Prostate gland (tissue), 2 donors: ENCODE results near the gene ARHGEF39. TPM values are rescaled to one million over a fixed set of nuclear protein-coding genes. Genes with fewer than 3 reads are reported as not detected.

Experiments
- DNase-seq: peaks from one replicate; pipeline ENCODE4 v3.0.0-alpha.2; 2019; ENCODE audit warnings: low spot score
- H3K27ac ChIP-seq, 2 donors: fragments of 200-600 bp; sonication (generic); 2 replicates each; pipeline ENCODE4 v1.5.1; 2017 to 2019
- H3K27me3 ChIP-seq: fragments of 200-600 bp; sonication (generic); replicated peaks from 2 replicates; pipeline ENCODE4 v1.5.1; 2019; ENCODE audit not compliant: insufficient read depth
- H3K36me3 ChIP-seq, 2 donors: fragments of 200-600 bp; sonication (generic); 1 replicate in 1 of 2; 2 replicates in 1 of 2; pipeline versions ENCODE4 v1.5.1 to v1.8.1; 2017 to 2019
- H3K4me1 ChIP-seq: fragments of 200-600 bp; sonication (generic); replicated peaks from 2 replicates; pipeline ENCODE4 v1.5.1; 2019
- H3K4me3 ChIP-seq, 2 donors: fragments of 200-600 bp; sonication (generic); 2 replicates each; pipeline ENCODE4 v1.5.1; 2017 to 2019
- H3K9me3 ChIP-seq: fragments of 200-600 bp; sonication (generic); 2 replicates; pipeline ENCODE4 v1.5.1; 2017
- POLR2A ChIP-seq: fragments of 450-650 bp; IDR thresholded peaks from one replicate; pipeline ENCODE4 v1.6.1; 2016; ENCODE audit warnings: antibody characterized with exemption, mild to moderate bottlenecking
- POLR2AphosphoS5 ChIP-seq: sonication (generic); formaldehyde crosslinking; IDR thresholded peaks from one replicate; pipeline ENCODE4 v1.6.1; 2017; ENCODE audit warnings: antibody characterized with exemption
- WGBS: methylation state at CpG from one replicate; pipeline ENCODE4 v1.1.5; 2018; 5-methylcytosine and 5-hydroxymethylcytosine counted together
- intact Hi-C: fragments of 100-400 bp; cut with DNase I; formaldehyde crosslinking; loops from one replicate; pipeline ENCODE4 v1.14.2; 2022
- total RNA-seq, 2 donors: library from RNA; depleted of rRNA; stranded (reverse); fragments of >200 nt; gene quantifications; one replicate each; pipeline ENCODE4 v1.1.0, GENCODE V29; 2016
- TF ChIP-seq, protein P1 (sequence below), 4 experiments: fragments of 200-600 bp in 2 of 4; fragments of 450-650 bp in 2 of 4; sonication (generic) in 2 of 4; IDR thresholded peaks; 1 replicate in 3 of 4; 2 replicates in 1 of 4; pipeline ENCODE4 v1.5.1; 2016 to 2019; ENCODE audit warnings: antibody characterized with exemption in 4 of 4, mild to moderate bottlenecking in 2 of 4, moderate library complexity in 2 of 4

ARHGEF39 gene
- total RNA-seq, 2 donors from 2014 or later = 1.1 to 1.8 TPM

DNA sequence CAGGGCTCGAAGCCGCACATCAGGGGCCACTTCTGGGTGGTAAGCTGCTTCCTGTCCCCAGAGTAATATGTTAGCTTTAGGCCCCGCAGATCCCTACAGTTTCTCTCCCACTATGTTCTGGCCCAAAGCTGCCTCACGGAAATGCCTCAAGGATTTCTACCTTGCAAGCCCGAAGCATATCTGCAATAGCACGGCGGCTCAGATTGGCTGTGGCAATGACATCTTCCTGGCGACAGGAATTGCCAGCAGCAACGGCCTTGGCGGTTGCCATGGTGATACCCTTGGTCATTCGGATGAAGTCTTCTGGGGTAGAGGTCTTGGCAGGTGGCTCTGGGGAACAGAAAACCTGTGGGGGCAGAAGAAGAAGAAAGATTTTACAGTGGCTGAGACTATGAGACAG is 35.0 kb upstream of the ARHGEF39 start:
- DNase-seq = no peak
- Histone ChIP-seq H3K27ac (no peak overlapping the region), H3K4me3 (no peak overlapping the region), H3K4me1 (no peaks in the 10 kb centered on the region), H3K9me3 (no peaks in the 10 kb centered on the region), H3K36me3 (peaks cover 47 to 55% of the 10 kb centered on the region in 2 donors), H3K27me3 (no peaks in the 10 kb centered on the region)
- WGBS = 84% methylated on average over 11 of the region's 11 CpGs
- intact Hi-C loops = no loop called here
- TF ChIP-seq POLR2A = no peak
- no peak for TF ChIP-seq POLR2AphosphoS5
- TF ChIP-seq, protein P1, sequence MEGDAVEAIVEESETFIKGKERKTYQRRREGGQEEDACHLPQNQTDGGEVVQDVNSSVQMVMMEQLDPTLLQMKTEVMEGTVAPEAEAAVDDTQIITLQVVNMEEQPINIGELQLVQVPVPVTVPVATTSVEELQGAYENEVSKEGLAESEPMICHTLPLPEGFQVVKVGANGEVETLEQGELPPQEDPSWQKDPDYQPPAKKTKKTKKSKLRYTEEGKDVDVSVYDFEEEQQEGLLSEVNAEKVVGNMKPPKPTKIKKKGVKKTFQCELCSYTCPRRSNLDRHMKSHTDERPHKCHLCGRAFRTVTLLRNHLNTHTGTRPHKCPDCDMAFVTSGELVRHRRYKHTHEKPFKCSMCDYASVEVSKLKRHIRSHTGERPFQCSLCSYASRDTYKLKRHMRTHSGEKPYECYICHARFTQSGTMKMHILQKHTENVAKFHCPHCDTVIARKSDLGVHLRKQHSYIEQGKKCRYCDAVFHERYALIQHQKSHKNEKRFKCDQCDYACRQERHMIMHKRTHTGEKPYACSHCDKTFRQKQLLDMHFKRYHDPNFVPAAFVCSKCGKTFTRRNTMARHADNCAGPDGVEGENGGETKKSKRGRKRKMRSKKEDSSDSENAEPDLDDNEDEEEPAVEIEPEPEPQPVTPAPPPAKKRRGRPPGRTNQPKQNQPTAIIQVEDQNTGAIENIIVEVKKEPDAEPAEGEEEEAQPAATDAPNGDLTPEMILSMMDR (IDR thresholded peaks at IDR 0.05) = no peak

- intact Hi-C loops = loop anchor here (5.0 to 10.0 kb wide), 2 partner anchors 36 to 93 kb away; partner anchors contain the start of gene TESK1
- Histone ChIP-seq H3K27ac (peak overlapping the region in 1 of 2 donors; percentile 42), H3K4me1 (no peaks in the 10 kb centered on the region), H3K36me3 (peaks cover 29 to 37% of the 10 kb centered on the region in 2 donors), H3K9me3 (no peaks in the 10 kb centered on the region), H3K27me3 (no peaks in the 10 kb centered on the region), H3K4me3 (no peak overlapping the region)
- TF ChIP-seq POLR2A = no peak
- no peak for TF ChIP-seq POLR2AphosphoS5
- TF ChIP-seq, protein P1 (IDR thresholded peaks at IDR 0.05) = no peak
- DNase-seq = no peak
- 94% methylated on average over 5 of the region's 5 CpGs for WGBS
These were observed 33.2 kb upstream of the ARHGEF39 start for GRCh38 chr9:35698231-35698630.

- intact Hi-C loops = loop anchor here (5.0 to 10.0 kb wide), 2 partner anchors 35 to 93 kb away; partner anchors contain the start of gene TESK1
- H3K9me3 ChIP-seq = no peaks in the 10 kb centered on the region
- no peaks in the 10 kb centered on the region for H3K27me3 ChIP-seq
- peaks cover 23 to 36% of the 10 kb centered on the region in 2 donors for H3K36me3 ChIP-seq
- TF ChIP-seq POLR2A (no peak), POLR2AphosphoS5 (no peak)
- TF ChIP-seq, protein P1 (IDR thresholded peaks at IDR 0.05) = no peak
- peak overlapping the region; percentile 31 to 42 for H3K27ac ChIP-seq
- 67% methylated on average over 14 of the region's 14 CpGs for WGBS
- H3K4me1 ChIP-seq = no peaks in the 10 kb centered on the region
- DNase-seq = no peak
- H3K4me3 ChIP-seq = no peak overlapping the region
These were observed 32.5 kb upstream of the ARHGEF39 start for GRCh38 chr9:35697486-35697885.

GRCh38 chr9:35696520-35697215 is 31.7 kb upstream of the ARHGEF39 start:
- no peaks in the 10 kb centered on the region for H3K4me1 ChIP-seq
- TF ChIP-seq, protein P1 (IDR thresholded peaks at IDR 0.05) = peak; percentile 54 to 71 (median 64)
- TF ChIP-seq POLR2A = no peak
- peak; percentile 62 for TF ChIP-seq POLR2AphosphoS5
- H3K27ac ChIP-seq = peak overlapping the region; percentile 31 to 42
- H3K27me3 ChIP-seq = no peaks in the 10 kb centered on the region
- H3K9me3 ChIP-seq = no peaks in the 10 kb centered on the region
- intact Hi-C loops = loop anchor here (5.0 to 10.0 kb wide), 2 partner anchors 34 to 92 kb away; partner anchors contain the start of gene TESK1
- H3K36me3 ChIP-seq = peaks cover 23 to 32% of the 10 kb centered on the region in 2 donors
- H3K4me3 ChIP-seq = no peak overlapping the region
- DNase-seq = peak; percentile 39
- WGBS = 34% methylated on average over 9 of the region's 9 CpGs
